ENCODE results near the gene STK10.

STK10 gene

GRCh38 chr5:172141949-172142319, 46.1 kb downstream of the STK10 start:
- DNase-seq: no peak

DNA sequence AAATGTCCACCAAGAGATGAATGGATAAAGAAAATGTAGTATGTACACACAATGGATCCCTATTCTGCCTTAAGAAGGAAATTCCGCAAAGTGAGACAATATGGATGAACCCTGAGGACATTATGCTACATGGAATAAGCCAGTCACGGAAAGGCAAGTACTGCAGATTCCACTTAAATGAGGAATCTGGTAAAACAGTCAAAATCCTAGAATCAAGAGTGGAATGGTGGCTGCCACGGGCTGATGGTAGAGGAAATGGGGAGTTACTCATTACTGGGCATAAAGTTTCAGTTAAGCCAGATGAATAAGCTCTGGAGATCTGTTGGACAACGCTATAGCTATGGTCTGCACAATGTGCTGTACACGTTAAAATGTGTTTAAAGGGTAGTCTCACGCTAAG, 47.2 kb downstream of the STK10 start:
- DNase-seq: no peak

DNA sequence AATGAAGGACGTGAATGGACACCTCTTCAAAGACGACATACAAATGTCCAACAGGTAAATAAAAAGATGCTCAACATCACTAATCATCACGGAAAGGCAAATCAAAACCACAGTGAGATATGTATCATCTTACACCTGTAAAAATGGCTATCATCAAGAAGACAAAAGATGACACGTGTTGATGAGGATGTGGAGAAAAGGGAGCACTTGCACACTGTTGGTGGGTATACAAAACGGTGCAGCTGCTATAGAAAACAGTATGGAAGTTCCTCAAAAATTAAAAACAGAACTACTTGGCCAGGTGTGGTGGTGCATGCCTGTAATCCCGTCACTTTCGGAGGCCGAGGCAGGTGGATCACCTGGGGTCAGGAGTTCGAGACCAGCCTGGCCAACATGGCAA, 47.9 kb downstream of the STK10 start:
- no peak for DNase-seq

GRCh38 chr5:172137046-172137445, 51.0 kb downstream of the STK10 start:
- DNase-seq: no peak

DNA sequence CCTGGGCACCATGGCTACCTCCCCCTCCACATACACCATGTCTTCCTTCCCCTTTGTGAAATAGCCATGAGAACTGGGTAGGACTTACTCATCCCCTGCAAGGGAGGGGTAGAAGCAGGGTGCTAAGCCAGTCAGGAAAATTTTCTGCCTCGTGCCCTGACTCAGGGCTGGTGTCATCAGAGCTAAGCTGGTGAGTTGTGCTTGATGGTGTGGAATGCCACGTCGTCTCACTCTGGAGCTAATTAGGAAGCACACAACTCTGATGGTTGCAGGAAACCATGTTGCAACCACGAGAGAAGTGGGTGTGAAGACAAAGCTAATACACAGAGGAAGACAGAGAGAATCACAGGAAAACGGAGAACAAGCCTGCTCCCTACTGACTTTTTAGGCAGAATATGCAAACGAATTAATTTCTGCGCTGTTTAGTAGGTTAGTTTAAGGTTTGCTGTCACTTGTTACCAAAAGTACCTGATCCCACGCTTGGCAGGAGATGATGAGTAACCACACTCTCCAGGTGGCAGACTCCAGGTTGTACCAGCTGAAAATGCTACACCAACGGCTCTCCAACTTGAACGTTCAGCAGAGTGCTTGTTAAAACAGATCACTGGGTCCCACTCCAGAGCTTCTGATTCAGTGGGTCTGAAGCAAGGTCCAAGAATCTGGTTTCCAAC, 54.5 kb downstream of the STK10 start:
- no peak for DNase-seq

DNA sequence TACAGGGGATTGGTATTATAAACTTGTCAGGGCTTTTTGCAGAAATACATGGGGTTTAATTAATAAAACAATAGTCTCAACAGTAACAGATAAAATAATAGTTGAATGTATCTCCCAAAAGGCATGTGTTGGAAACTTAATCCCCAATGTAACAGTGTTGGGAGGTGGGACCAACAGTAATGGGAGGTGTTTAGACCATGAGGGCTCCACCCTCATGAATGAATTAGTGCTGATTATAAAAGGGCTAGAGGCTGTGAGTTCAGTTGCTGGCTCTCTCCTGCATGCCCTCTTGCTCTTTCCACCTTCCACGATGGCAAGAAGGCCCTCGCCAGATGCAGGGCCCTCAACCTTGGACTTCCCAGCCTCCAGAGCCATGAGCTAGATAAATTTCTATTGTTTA, 56.3 kb downstream of the STK10 start:
- DNase-seq: no peak

GRCh38 chr5:172129256-172129910, 58.6 kb downstream of the STK10 start:
- no peak for DNase-seq

DNA sequence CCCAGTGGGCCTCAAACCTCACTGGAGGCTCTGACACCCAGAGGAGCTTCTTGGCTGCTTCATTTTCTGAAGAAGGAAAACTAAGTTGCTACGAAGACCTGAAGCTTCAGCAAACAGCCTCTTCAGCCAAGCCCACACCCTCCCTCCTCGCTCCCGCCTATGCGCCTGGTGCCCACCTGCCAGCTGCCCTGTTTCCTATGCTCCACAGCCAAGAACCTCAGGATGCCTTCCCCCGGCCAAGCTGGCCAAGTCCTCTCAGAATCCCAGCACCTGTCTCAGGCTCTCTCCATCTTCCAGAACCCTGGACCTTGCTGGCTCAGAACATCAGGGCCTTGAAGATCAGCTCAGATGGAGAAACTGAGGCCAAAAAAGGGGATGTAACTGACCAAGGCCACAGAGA, 60.4 kb downstream of the STK10 start:
- no peak for DNase-seq

DNA sequence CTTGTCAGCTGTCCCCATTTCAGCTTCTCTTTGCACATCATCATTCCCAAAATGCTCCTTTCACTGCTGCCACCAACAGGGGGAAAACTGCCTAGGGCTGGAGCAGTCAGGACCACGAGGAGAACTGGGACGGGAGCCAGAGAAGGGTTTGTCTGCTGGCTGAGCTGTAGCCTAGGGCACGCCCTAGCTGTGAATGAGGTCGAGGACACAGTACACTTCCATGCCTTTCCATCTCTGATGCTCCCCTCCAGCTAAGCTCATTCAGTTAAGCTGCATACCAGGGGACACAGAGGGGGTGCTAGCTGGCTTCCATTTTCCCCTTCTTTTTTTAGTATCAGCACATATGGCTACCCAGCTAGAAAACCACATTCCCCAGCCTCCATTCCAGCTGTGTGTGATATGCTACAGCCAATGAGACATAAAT, 64.7 kb downstream of the STK10 start:
- no peak for DNase-seq

- DNase-seq: no peak
Measured at GRCh38 chr5:172119921-172120688, 67.9 kb downstream of the STK10 start.

DNA sequence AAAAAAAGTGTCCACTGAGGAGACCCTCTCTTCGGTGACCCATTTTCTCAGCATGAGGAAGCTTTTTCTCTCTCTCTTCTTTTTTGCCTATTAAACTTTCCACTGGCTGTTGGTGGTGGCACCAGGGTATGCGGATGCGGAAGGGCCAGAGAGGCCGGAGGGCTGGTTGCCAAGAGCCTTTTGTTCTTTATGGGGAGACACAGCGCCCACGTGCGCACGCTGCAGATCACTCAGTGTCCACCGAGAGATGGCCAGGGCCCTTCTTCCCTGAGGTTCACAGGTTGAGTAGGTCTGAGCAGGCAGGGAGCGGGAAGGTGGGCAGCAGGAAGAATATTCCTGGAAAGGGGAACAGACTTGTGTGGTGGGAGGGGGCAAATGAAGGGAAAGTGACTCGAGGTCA, 69.1 kb downstream of the STK10 start:
- no peak for DNase-seq

GRCh38 chr5:172117977-172118701, 69.9 kb downstream of the STK10 start:
- DNase-seq: no peak

DNA sequence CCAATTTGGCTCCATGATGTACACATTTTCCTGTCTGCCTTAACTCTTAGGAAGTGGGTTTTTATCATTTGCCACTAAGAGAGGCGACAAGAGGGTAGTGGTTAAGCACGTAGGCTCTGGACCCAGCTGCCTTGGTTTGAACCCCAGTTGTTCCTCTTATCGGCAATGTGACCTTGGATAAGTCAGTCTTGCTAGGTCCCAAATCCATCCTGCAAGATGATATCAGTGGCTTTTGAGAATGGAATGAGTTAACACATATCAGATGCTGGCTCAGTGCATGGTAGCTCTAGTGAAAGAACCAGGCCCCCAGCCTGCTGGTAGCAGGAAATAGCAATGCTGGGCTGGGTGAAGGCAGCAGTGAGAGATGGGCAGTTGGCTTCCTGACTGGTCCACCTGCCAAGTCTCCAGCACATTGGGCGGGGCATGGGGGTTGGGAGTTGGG, 72.5 kb downstream of the STK10 start:
- no peak for DNase-seq

GRCh38 chr5:172114875-172115422, 73.1 kb downstream of the STK10 start:
- DNase-seq: no peak

DNA sequence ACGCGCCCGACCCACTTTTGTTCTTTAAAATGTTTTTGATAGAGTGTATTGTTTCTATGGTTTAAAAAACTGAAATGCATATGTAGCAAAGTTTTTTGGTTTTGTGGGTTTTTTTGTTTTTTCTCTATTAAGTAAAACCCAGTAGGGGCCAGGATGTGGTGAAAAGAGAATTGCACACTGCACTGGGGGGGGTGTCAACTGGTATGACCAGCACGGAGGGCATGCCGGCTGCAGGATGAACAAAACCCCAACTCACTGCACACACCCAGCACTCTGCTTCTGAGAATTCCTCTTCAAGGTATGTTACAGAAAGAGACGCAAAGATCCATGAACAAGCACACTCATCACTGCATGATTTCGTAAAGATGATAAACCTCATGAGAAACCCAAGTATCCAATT, 75.0 kb downstream of the STK10 start:
- no peak for DNase-seq

- DNase-seq: no peak
Measured at GRCh38 chr5:172111852-172112225, 76.2 kb downstream of the STK10 start.

DNA sequence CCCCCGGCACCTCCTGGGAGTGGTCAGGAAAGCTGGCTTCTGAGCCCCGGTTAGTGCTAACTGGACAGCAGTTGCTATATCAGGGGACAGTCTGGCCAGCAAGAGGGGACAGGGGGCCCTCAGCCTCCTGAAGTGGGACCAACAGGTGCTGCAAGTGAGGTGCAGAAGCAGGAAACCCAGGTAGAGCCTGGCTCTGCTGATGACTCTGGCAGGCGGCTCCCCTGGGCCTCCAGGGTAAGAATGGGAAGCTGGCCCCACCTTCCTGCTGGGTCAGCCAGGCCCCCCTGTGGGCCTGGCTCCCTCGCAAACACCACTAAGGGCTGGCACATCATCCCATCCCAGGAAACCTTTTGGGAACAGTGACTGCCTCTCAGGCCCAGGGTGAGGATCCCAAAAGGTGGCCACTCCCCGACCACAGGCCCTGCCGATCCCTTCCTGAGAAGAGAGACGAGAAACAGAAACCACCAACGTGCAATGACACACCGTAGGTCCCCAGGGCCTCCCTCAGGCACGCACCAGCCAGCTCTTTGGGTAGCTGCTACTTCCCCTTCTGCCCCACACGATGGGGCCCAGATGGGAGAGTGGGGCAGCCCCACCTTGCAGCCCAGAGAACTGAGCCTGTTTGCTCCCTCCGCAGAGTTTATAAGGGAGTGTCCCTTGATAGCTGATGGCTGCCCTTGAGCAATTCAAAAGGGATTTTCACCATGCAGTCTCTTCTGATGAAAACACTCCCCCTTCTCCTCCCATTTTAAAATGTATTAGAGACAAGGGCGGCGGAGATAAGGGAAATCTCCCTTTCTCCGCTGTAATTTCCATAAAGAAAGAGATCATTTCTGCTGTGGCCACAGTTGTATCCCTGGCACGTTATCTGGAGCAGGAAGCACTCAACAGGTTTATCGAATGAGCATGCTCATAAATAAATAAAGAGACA, 76.8 kb downstream of the STK10 start:
- DNase-seq: peak; percentile 16

DNA sequence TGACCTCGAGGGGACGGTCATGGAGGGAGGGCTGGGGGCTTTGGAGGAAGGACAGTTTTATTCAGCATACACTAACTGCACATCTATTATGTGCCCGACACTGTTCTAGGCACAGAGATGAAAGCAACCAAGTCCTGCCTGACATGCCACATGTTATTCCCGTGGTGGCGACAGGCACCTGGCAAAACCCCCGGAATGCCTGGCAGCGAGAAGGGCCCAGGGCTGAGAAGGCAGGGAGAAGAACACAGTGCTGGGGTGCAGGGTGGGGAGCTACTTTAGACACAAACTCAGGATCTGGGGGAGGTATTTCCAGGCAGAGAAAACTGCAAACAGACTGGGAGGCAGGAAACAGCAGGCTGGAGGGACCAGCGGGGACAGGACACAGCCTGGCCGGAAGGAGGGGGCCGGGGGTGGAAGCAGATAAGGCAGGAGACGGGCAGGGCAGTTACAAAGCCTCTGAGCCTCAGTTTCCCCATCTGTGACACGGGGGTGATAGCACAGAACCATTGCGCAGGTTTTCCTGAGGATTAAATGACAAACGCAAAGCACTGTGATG, 77.7 kb downstream of the STK10 start:
- no peak for DNase-seq

DNA sequence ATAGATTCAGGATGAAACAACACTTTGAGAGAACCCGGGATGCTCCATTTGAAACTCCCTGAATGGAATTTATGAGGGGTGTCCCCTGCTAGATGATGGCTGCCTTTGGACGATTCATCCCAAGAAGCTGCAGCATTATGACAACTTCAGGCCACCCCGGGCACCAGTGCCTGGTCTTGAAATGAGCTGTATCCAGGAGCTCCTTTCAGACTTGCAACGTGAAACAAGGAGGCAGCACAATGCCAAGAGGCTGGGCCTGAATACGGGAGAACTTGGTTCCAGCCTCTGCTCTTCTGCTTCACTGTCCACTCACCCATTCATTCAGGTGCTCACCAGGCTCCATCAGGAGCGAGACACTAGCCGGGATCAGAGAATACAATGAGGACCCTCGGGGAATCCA, 78.3 kb downstream of the STK10 start:
- no peak for DNase-seq

GRCh38 chr5:172107571-172107970, 80.5 kb downstream of the STK10 start:
- peak; percentile 47 for DNase-seq

GRCh38 chr5:172106511-172107356, 81.3 kb downstream of the STK10 start:
- DNase-seq: peak; percentile 90

All from retina (tissue), 1 donor.